HG03521 (cell line): ENCODE results near the gene NIN.
"Not testable (repeated sequence)": the region's sequence is repeated elsewhere in the genome, so short reads cannot be mapped to it uniquely, and the experiment has no call there.

ENCODE experiments used
- ATAC-seq: cut with Tn5 transposase; IDR thresholded peaks from one replicate; pipeline ENCODE4 v1.9.1; 2021; ENCODE audit warnings: mild to moderate bottlenecking, moderate library complexity; ENCODE audit not compliant: unreplicated experiment

The NIN gene

GRCh38 chr14:50719911-50720759 lies 110.8 kb downstream of the NIN start:
- no peak for ATAC-seq

GRCh38 chr14:50718949-50719348 lies 112.0 kb downstream of the NIN start:
- no peak for ATAC-seq

- no peak for ATAC-seq
Measured at GRCh38 chr14:50717811-50718210, 113.2 kb downstream of the NIN start.

- ATAC-seq, result no peak
Measured at GRCh38 chr14:50714450-50715073, 116.4 kb downstream of the NIN start.

GRCh38 chr14:50711043-50711442 lies 119.9 kb downstream of the NIN start:
- no peak for ATAC-seq

GRCh38 chr14:50705026-50705593 lies 125.9 kb downstream of the NIN start:
- no peak for ATAC-seq

- ATAC-seq, result no peak
Measured at GRCh38 chr14:50704454-50705010, 126.4 kb downstream of the NIN start.

- no peak for ATAC-seq
Measured at GRCh38 chr14:50697659-50698290, 133.2 kb downstream of the NIN start.

GRCh38 chr14:50694260-50694659 lies 136.7 kb downstream of the NIN start:
- ATAC-seq, result not testable (repeated sequence)

- ATAC-seq, result no peak
Measured at GRCh38 chr14:50688875-50689274, 142.1 kb downstream of the NIN start.

- ATAC-seq, result no peak
Measured at GRCh38 chr14:50679674-50680073, 151.3 kb downstream of the NIN start.

GRCh38 chr14:50678163-50678562 lies 152.8 kb downstream of the NIN start:
- ATAC-seq, result no peak

- ATAC-seq, result no peak
Measured at GRCh38 chr14:50677527-50678063, 153.4 kb downstream of the NIN start.

- ATAC-seq, result no peak
Measured at GRCh38 chr14:50676814-50677516, 154.0 kb downstream of the NIN start.

GRCh38 chr14:50675597-50675996 lies 155.4 kb downstream of the NIN start:
- ATAC-seq, result no peak

- ATAC-seq, result no peak
Measured at GRCh38 chr14:50670866-50671256, 160.1 kb downstream of the NIN start.

GRCh38 chr14:50670196-50670865 lies 160.6 kb downstream of the NIN start:
- ATAC-seq, result no peak
